Measurements from ENCODE around the gene PRPF19.

PRPF19 gene

DNA sequence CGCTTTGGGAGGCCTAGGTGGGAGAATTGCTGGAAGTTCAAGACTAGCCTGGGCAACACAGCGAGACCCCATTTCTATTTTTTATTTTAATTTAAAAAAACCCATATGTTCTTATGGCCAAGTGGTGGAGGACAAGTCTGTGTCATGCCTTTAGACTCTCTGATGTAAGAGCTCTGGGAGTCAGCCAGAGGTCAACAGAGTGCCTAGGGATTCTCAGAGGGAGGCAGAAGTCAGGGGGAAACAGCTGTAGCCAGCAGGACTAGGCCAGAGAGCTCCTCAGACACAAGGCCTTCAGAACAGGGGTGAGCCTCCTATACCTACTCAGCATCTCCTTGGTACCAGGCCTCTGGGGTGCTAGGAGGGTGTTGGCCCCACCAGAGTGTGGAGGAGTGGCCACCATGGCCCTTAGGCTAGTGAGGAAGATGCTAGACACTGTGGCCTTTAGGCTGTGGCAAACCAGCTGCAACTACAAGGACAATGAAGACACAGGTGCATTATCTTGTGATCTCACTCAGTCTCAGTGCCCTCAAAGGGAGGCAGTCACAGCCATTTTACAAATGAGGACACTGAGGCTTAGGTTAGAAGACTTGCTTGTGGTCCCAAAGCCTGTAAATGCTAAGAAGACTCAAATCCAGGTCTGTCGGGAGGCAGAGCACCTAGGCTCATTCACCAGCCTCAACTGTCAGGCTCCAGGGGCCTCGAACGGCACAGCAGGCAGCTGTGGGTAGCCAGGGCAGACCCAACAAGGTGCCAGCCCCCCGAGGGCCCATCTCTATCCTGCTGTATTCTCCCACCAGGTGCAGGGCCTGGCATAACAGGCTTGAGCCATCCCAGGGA is 34.0 kb downstream of the PRPF19 start:
- TF ChIP-seq, protein P1, sequence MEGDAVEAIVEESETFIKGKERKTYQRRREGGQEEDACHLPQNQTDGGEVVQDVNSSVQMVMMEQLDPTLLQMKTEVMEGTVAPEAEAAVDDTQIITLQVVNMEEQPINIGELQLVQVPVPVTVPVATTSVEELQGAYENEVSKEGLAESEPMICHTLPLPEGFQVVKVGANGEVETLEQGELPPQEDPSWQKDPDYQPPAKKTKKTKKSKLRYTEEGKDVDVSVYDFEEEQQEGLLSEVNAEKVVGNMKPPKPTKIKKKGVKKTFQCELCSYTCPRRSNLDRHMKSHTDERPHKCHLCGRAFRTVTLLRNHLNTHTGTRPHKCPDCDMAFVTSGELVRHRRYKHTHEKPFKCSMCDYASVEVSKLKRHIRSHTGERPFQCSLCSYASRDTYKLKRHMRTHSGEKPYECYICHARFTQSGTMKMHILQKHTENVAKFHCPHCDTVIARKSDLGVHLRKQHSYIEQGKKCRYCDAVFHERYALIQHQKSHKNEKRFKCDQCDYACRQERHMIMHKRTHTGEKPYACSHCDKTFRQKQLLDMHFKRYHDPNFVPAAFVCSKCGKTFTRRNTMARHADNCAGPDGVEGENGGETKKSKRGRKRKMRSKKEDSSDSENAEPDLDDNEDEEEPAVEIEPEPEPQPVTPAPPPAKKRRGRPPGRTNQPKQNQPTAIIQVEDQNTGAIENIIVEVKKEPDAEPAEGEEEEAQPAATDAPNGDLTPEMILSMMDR (IDR thresholded peaks at IDR 0.05; ENCODE audit: insufficient read depth, low read depth, low read length, missing control alignments) = no peak
- no peak overlapping the region for H3K4me3 ChIP-seq (ENCODE audit: low read depth, low read length)

DNA sequence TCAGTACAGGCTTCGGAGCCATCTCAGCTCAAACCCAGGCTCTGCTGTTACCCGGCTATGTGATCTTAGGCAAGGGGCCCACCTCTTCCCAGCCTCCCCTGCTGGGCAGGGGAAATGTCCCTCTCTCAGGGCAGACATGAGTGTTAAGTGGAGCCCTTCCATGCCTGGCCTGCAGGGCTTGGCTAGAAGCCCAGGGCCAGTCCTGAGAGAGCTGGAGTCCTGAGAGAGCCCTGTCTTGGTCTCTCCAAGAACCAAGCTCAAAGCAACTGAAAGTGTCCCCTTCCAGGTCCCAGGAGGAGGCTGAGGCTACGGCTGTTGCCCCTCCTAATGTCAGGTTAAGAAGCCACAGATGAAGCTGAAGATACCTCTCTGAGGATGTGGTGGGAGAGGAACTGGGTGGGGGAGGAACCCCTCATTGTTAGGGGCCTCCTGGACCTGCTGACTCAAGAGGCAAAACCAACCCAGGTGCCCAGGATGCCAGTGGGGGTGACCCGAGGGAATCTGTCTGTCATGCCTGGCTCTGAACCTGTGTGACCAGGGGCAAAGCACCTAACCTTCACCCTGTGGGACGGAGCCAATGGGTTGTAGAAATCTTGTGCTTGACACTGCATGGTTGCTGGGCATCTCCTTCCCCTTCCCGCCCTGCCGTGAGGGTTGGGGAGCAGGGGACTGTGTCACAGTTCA is 34.9 kb downstream of the PRPF19 start:
- H3K4me3 ChIP-seq (ENCODE audit: low read depth, low read length) = no peak overlapping the region
- TF ChIP-seq, protein P1 (IDR thresholded peaks at IDR 0.05; ENCODE audit: insufficient read depth, low read depth, low read length, missing control alignments) = no peak
- DNase-seq (ENCODE audit: low read depth) = no peak

More for the DNA sequence above, 34.0 kb downstream of the PRPF19 start:
- no peak for DNase-seq (ENCODE audit: low read depth)

DNA sequence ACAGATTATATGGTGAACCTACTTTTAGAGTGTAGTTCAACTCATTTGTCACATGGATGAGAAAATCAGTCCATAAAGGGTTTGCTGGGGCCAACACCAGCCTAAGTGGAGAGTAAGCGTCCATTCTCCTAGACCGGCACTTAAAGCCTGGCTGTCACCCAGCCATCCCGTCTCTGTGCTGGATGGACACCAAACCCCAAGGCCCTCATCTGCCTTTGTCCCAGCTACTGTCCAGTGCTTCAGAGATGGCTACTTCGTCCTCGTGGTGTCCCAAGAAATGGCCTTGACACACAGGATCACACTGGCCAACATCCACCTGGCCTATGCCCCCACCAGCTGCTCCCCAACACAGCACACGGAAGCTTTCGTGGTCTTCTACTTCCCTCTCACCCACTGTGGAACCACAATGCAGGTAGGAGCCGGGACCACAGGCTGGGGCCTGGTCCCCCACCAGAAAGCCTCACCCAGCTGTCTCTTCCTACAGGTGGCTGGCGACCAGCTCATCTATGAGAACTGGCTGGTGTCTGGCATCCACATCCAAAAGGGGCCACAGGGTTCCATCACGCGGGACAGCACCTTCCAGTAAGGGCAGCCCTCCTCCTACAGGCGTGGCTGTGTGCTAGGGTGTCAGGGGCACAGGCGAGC is 35.5 kb downstream of the PRPF19 start:
- no peak for DNase-seq (ENCODE audit: low read depth)
- TF ChIP-seq, protein P1 (IDR thresholded peaks at IDR 0.05; ENCODE audit: insufficient read depth, low read depth, low read length, missing control alignments) = no peak
- H3K4me3 ChIP-seq (ENCODE audit: low read depth, low read length) = no peak overlapping the region

DNA sequence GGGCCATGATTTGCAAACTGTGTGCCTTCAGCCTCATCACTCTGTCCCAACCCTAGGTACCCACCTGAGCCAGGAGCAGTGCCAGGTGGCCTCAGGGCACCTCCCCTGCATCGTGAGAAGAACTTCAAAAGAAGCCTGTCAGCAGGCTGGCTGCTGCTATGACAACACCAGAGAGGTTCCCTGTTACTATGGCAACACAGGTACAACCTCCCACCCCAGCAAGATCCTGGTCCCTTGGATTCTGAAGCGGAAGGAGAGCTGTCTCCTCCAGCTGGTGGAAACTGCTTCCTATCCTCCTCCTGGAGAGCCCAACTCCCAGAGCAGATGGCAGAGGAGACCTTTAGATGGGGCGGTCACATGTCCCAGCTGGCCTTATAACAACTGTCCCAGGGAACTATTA is 36.1 kb downstream of the PRPF19 start:
- peak; percentile 19 for DNase-seq (ENCODE audit: low read depth)
- no peak overlapping the region for H3K4me3 ChIP-seq (ENCODE audit: low read depth, low read length)
- TF ChIP-seq, protein P1 (IDR thresholded peaks at IDR 0.05; ENCODE audit: insufficient read depth, low read depth, low read length, missing control alignments) = no peak

DNA sequence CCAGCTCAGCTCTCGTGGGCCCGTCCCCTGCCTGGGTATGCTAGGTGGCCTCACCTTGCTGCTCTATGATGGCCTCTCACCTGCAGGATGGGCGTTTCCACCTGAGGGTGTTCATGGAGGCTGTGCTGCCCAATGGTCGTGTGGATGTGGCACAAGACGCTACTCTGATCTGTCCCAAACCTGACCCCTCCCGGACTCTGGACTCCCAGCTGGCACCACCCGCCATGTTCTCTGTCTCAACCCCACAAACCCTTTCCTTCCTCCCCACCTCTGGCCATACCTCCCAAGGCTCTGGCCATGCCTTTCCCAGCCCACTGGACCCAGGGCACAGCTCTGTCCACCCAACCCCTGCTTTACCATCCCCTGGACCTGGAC is 36.9 kb downstream of the PRPF19 start:
- no peak overlapping the region for H3K4me3 ChIP-seq (ENCODE audit: low read depth, low read length)
- TF ChIP-seq, protein P1 (IDR thresholded peaks at IDR 0.05; ENCODE audit: insufficient read depth, low read depth, low read length, missing control alignments) = no peak
- DNase-seq (ENCODE audit: low read depth) = no peak

DNA sequence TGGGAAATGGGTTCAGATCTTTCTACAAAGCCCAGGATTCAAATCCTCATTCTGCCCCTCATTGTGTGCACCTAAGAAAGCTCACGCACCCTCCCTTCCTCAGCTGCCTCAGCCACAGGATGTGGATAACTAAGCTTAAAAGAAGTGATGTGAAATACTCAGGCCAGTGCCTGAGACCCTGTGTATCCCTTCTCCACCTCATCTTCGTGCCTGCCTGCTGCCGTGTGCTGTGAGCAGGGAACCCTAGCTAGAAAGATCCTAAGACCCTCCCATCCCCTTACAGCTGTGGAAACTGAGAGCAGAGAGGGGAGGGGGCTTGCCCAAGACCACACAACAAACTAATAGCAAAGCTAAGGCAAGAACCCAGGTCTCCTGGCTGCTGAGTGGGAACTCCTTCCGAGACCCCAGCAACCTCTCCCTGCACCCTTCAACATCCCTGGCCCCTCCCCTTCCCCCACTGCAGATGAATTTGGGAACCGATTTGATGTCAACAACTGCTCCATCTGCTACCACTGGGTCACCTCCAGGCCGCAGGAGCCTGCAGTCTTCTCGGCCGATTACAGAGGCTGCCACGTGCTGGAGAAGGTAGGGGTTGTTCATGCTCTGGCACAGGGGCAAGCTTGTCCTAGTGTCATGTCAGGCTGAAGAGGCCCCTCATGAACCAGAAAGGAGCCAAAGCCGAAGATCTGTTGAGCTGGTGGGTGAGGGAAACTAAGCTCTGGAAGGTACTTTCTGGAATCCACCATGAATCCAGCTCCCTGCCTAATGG is 37.5 kb downstream of the PRPF19 start:
- TF ChIP-seq, protein P1 (IDR thresholded peaks at IDR 0.05; ENCODE audit: insufficient read depth, low read depth, low read length, missing control alignments) = no peak
- no peak for DNase-seq (ENCODE audit: low read depth)

More for the DNA sequence above, 37.5 kb downstream of the PRPF19 start:
- no peak overlapping the region for H3K4me3 ChIP-seq (ENCODE audit: low read depth, low read length)

All from GM12865 (cell line).